ENCODE data around the gene TMEM145.
A peak's percentile ranks its signal among the peaks of the same experiment; 100 is the strongest.

TMEM145 gene

DNA sequence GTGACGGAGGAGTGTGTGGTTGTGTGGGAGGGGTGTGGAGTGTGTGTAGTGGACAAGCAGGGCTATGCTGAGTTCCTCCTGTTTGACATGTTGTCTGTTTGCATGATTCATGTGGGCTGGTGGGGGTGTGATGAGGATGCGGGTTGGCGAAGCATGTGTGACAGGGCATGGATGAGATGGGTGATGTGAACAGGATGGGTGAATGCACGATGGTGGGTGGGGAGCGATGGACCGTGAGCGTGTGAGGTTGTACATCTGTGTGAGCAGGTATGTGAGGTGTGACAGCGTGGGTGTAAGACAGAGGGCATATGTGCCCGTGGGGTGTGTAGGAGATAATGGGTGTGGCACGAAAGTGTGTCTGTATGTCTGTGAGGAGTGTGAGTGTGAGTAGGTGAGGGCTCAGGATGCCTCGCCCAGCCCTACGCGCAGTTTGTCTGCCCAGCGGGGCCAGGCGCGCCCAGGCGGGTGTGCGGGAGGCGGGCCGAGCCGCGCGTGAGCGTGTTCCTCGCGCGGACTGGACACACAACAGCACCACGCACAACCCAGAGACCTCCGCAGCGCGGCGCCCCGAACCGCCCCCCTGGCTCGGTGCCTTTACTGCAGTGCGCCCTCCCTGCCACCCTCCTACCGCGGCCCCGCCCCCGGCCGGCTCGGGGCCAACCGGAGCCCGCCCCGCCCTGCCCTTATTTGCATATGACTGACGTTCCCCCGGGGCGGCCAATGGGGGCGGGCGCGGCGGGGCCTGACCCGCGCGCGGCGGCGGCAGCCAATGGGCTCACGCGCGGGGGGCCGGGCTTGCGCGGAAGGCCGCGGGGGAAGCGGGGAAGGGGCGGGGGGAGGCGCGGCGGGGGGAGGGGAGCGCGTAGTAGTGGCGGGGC lies 29.7 kb upstream of the TMEM145 start:
- H3K14ac ChIP-seq (ENCODE audit: low read length in 2 of 2): peak overlapping the region in 1 of 2 experiments; percentile 99
- peak overlapping the region; percentile 16 to 37 for H3K4ac ChIP-seq (ENCODE audit: low read depth in 1 of 2, low read length in 2 of 2)
- no peaks in the 10 kb centered on the region for H3K9me3 ChIP-seq (ENCODE audit: control insufficient read depth, low read length)
- no peak overlapping the region for H2AFZ ChIP-seq (ENCODE audit: low read depth, low read length)
- H4K91ac ChIP-seq (ENCODE audit: low read length): peak overlapping the region; percentile 96
- peak overlapping the region; percentile 67 for H2BK15ac ChIP-seq (ENCODE audit: low read depth, poor library complexity, severe bottlenecking)
- 14% methylated on average over 29 of the region's 74 CpGs for WGBS
- H3K27ac ChIP-seq (ENCODE audit: low read length, poor library complexity, severe bottlenecking): peak overlapping the region; percentile 66
- H3K18ac ChIP-seq (ENCODE audit: low read depth in 1 of 2, low read length in 2 of 2): peak overlapping the region; percentile 95 to 97
- peak overlapping the region; percentile 60 to 91 for H2BK12ac ChIP-seq (ENCODE audit: low read length in 2 of 2)
- H3K9ac ChIP-seq (ENCODE audit: low read length): peak overlapping the region; percentile 79
- H3K79me1 ChIP-seq (replicated peaks; ENCODE audit: low read length, poor library complexity, severe bottlenecking): peaks cover 14% of the 10 kb centered on the region
- H3K23ac ChIP-seq (ENCODE audit: low read length in 2 of 2): peak overlapping the region in 1 of 2 experiments; percentile 94
- H2BK5ac ChIP-seq (ENCODE audit: low read depth, low read length, poor library complexity, severe bottlenecking): peak overlapping the region; percentile 5
- H2BK120ac ChIP-seq (ENCODE audit: low read depth, low read length): peak overlapping the region; percentile 77
- H3K27me3 ChIP-seq (ENCODE audit: control insufficient read depth in 1 of 2, insufficient read depth in 1 of 2, low read length in 2 of 2): no peaks in the 10 kb centered on the region
- peak overlapping the region; percentile 30 for H2AK5ac ChIP-seq (ENCODE audit: low read length, severe bottlenecking)
- H4K8ac ChIP-seq (ENCODE audit: low read length): peak overlapping the region; percentile 24
- peaks cover 18 to 35% of the 10 kb centered on the region in 2 experiments for H3K36me3 ChIP-seq (ENCODE audit: control insufficient read depth in 1 of 2, insufficient read depth in 2 of 2, low read depth in 1 of 2, low read length in 2 of 2)
- H3K4me3 ChIP-seq (ENCODE audit: insufficient read depth in 1 of 2, low read depth in 1 of 2, low read length in 2 of 2): peak overlapping the region; percentile 70 to 72
- DNase-seq: peak; percentile 92
- H3K4me1 ChIP-seq (ENCODE audit: control insufficient read depth, insufficient read depth, low read depth, low read length): peaks cover 58% of the 10 kb centered on the region
- H3K4me2 ChIP-seq (ENCODE audit: low read length, poor library complexity, severe bottlenecking): peak overlapping the region; percentile 83

DNA sequence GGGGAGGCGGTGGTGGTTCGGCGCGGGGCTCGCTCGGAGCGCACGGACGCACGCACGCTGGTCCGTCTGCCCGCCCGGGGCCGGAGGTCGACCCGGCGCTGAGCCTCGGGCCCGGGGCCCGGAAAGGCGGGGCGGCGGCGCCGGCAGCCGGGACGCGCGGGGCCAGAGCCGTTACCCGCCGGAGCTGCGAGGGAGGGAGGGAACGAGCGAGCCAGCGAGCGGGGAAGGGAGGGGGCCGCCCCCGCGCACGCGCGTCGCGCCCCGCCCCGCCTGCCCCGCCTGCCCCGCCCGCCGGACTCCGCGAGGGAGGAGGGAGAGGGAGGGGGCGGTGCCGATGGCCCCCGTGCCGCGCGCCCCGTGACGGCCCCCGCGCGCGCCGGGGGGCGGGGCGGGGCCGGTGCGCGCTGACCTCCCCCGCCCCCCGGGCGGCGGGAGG lies 29.0 kb upstream of the TMEM145 start:
- DNase-seq: peak; percentile 76
- Histone ChIP-seq H2BK12ac (ENCODE audit: low read length in 2 of 2) (no peak overlapping the region), H2BK5ac (ENCODE audit: low read depth, low read length, poor library complexity, severe bottlenecking) (peak overlapping the region; percentile 69), H3K79me1 (replicated peaks; ENCODE audit: low read length, poor library complexity, severe bottlenecking) (peaks cover 19% of the 10 kb centered on the region), H3K14ac (ENCODE audit: low read length in 2 of 2) (no peak overlapping the region), H3K18ac (ENCODE audit: low read depth in 1 of 2, low read length in 2 of 2) (peak overlapping the region; percentile 66 to 82), H3K36me3 (ENCODE audit: control insufficient read depth in 1 of 2, insufficient read depth in 2 of 2, low read depth in 1 of 2, low read length in 2 of 2) (peaks cover 25 to 36% of the 10 kb centered on the region in 2 experiments), H2BK15ac (ENCODE audit: low read depth, poor library complexity, severe bottlenecking) (no peak overlapping the region), H3K27me3 (ENCODE audit: control insufficient read depth in 1 of 2, insufficient read depth in 1 of 2, low read length in 2 of 2) (no peaks in the 10 kb centered on the region), H2AFZ (ENCODE audit: low read depth, low read length) (no peak overlapping the region), H3K4me2 (ENCODE audit: low read length, poor library complexity, severe bottlenecking) (peak overlapping the region; percentile 53), H4K8ac (ENCODE audit: low read length) (peak overlapping the region; percentile 59), H3K4me1 (ENCODE audit: control insufficient read depth, insufficient read depth, low read depth, low read length) (peaks cover 52% of the 10 kb centered on the region), H3K9ac (ENCODE audit: low read length) (no peak overlapping the region), H2AK5ac (ENCODE audit: low read length, severe bottlenecking) (no peak overlapping the region), H3K23ac (ENCODE audit: low read length in 2 of 2) (no peak overlapping the region), H3K4me3 (ENCODE audit: insufficient read depth in 1 of 2, low read depth in 1 of 2, low read length in 2 of 2) (peak overlapping the region; percentile 44 to 70), H3K27ac (ENCODE audit: low read length, poor library complexity, severe bottlenecking) (no peak overlapping the region), H3K4ac (ENCODE audit: low read depth in 1 of 2, low read length in 2 of 2) (peak overlapping the region in 1 of 2 experiments; percentile 42), H3K9me3 (ENCODE audit: control insufficient read depth, low read length) (no peaks in the 10 kb centered on the region), H4K91ac (ENCODE audit: low read length) (peak overlapping the region; percentile 61), H2BK120ac (ENCODE audit: low read depth, low read length) (peak overlapping the region; percentile 77)
- WGBS: no CpG with 5 or more reads among the region's 76 CpGs

DNA sequence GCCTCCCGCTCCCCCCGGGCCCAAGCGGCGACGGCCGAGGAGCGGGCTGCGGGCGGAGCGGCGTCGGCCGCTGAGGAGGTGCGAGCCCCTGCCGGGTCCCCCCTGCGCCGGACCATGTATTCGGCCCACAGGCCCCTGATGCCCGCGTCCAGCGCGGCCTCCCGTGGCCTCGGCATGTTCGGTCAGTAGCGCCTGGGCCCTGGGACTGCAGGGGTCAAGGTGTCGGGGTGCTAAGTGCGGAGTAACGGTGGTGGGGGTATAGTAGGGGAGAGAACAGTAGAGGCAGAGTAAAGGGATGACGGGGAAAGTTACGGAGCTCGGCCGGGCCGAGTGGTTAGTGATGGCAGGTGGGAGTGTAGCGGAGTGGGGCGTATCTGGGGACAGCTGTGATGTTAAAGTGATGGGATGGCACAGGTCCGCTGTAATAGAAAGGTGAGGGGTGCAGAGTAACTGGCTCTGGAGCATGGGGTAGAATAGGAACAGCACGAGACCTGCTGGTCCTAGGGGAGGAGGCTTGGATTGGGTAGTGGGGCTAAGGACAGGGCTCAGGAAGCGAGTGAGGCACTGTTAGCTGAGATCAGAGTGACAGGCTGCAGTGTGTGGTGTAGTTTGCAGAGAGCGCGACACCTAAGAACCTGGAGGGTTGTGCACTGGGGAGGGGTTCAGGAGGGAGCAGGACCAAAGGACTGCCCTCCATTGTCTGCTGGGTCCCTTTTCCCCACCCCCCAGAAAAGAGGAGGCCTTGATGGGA lies 28.3 kb upstream of the TMEM145 start:
- peak; percentile 28 for DNase-seq
- peaks cover 46% of the 10 kb centered on the region for H3K4me1 ChIP-seq (ENCODE audit: control insufficient read depth, insufficient read depth, low read depth, low read length)
- WGBS: 2% methylated on average over 38 of the region's 41 CpGs

More for the DNA sequence above, 28.3 kb upstream of the TMEM145 start:
- peaks cover 26% of the 10 kb centered on the region for H3K79me1 ChIP-seq (replicated peaks; ENCODE audit: low read length, poor library complexity, severe bottlenecking)
- H2BK12ac ChIP-seq (ENCODE audit: low read length in 2 of 2): peak overlapping the region in 1 of 2 experiments; percentile 67
- H3K27me3 ChIP-seq (ENCODE audit: control insufficient read depth in 1 of 2, insufficient read depth in 1 of 2, low read length in 2 of 2): no peaks in the 10 kb centered on the region
- H2BK15ac ChIP-seq (ENCODE audit: low read depth, poor library complexity, severe bottlenecking): no peak overlapping the region
- peaks cover 32 to 41% of the 10 kb centered on the region in 2 experiments for H3K36me3 ChIP-seq (ENCODE audit: control insufficient read depth in 1 of 2, insufficient read depth in 2 of 2, low read depth in 1 of 2, low read length in 2 of 2)
- peak overlapping the region; percentile 82 for H3K4me2 ChIP-seq (ENCODE audit: low read length, poor library complexity, severe bottlenecking)
- peak overlapping the region; percentile 1 for H4K8ac ChIP-seq (ENCODE audit: low read length)
- no peak overlapping the region for H4K91ac ChIP-seq (ENCODE audit: low read length)
- H3K4me3 ChIP-seq (ENCODE audit: insufficient read depth in 1 of 2, low read depth in 1 of 2, low read length in 2 of 2): peak overlapping the region; percentile 70 to 93
- H3K27ac ChIP-seq (ENCODE audit: low read length, poor library complexity, severe bottlenecking): peak overlapping the region; percentile 12
- peak overlapping the region; percentile 37 for H2AFZ ChIP-seq (ENCODE audit: low read depth, low read length)
- peak overlapping the region in 1 of 2 experiments; percentile 97 for H3K23ac ChIP-seq (ENCODE audit: low read length in 2 of 2)
- peak overlapping the region in 1 of 2 experiments; percentile 95 for H3K14ac ChIP-seq (ENCODE audit: low read length in 2 of 2)
- peak overlapping the region; percentile 6 for H2AK5ac ChIP-seq (ENCODE audit: low read length, severe bottlenecking)
- peak overlapping the region; percentile 2 to 67 for H3K18ac ChIP-seq (ENCODE audit: low read depth in 1 of 2, low read length in 2 of 2)
- H3K4ac ChIP-seq (ENCODE audit: low read depth in 1 of 2, low read length in 2 of 2): peak overlapping the region; percentile 37 to 99
- H3K9me3 ChIP-seq (ENCODE audit: control insufficient read depth, low read length): no peaks in the 10 kb centered on the region
- H3K9ac ChIP-seq (ENCODE audit: low read length): peak overlapping the region; percentile 90
- H2BK120ac ChIP-seq (ENCODE audit: low read depth, low read length): no peak overlapping the region
- peak overlapping the region; percentile 71 for H2BK5ac ChIP-seq (ENCODE audit: low read depth, low read length, poor library complexity, severe bottlenecking)
